ENCODE measurements around the gene FNBP1L. TPM values are rescaled to one million over a fixed set of nuclear protein-coding genes. Genes with fewer than 3 reads are reported as not detected.
"Not testable (repeated sequence)": the region's sequence is repeated elsewhere in the genome, so short reads cannot be mapped to it uniquely, and the experiment has no call there.

FNBP1L gene
- total and polyA plus RNA-seq, 12 donors = 10.7 to 41.4 (median 23.8) TPM

- H3K9me3 ChIP-seq = peaks cover 0 to 8% (median 0%) of the 10 kb centered on the region in 11 donors
- intact Hi-C loops (cut with DNase I) = no loop called here
Measured at GRCh38 chr1:93471284-93471683, 23.4 kb downstream of the FNBP1L start.

GRCh38 chr1:93471911-93472310 is 24.0 kb downstream of the FNBP1L start:
- Histone ChIP-seq H3K4me3 (no peak overlapping the region), H3K36me3 (no peaks in the 10 kb centered on the region), H3K9me3 (peaks cover 0 to 3% (median 0%) of the 10 kb centered on the region in 11 donors), H3K27ac (peak overlapping the region in 1 of 10 donors; percentile 21), H3K27me3 (no peaks in the 10 kb centered on the region), H3K4me1 (peaks cover 0 to 34% (median 21%) of the 10 kb centered on the region in 9 donors)
- intact Hi-C loops (cut with DNase I) = no loop called here
- ATAC-seq = peak in 3 of 8 donors; percentile 31 to 42 (median 42)
- TF ChIP-seq, protein P1, sequence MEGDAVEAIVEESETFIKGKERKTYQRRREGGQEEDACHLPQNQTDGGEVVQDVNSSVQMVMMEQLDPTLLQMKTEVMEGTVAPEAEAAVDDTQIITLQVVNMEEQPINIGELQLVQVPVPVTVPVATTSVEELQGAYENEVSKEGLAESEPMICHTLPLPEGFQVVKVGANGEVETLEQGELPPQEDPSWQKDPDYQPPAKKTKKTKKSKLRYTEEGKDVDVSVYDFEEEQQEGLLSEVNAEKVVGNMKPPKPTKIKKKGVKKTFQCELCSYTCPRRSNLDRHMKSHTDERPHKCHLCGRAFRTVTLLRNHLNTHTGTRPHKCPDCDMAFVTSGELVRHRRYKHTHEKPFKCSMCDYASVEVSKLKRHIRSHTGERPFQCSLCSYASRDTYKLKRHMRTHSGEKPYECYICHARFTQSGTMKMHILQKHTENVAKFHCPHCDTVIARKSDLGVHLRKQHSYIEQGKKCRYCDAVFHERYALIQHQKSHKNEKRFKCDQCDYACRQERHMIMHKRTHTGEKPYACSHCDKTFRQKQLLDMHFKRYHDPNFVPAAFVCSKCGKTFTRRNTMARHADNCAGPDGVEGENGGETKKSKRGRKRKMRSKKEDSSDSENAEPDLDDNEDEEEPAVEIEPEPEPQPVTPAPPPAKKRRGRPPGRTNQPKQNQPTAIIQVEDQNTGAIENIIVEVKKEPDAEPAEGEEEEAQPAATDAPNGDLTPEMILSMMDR (IDR thresholded peaks at IDR 0.05) = no peak
- DNase-seq = peak in 1 of 2 donors; percentile 8
- WGBS, 2 donors = 46 to 59% methylated on average over 1 of the region's 1 CpG

More at GRCh38 chr1:93471284-93471683, 23.4 kb downstream of the FNBP1L start:
- ATAC-seq = no peak
- peaks cover 0 to 34% (median 16%) of the 10 kb centered on the region in 9 donors for H3K4me1 ChIP-seq
- H3K36me3 ChIP-seq = no peaks in the 10 kb centered on the region
- no peak overlapping the region for H3K4me3 ChIP-seq
- peak overlapping the region in 2 of 10 donors; percentile 16 to 21 for H3K27ac ChIP-seq
- TF ChIP-seq, protein P1 (IDR thresholded peaks at IDR 0.05) = no peak
- no peak for DNase-seq
- no peaks in the 10 kb centered on the region for H3K27me3 ChIP-seq
- 88 to 92% methylated on average over 6 of the region's 6 CpGs for WGBS, 2 donors

DNA sequence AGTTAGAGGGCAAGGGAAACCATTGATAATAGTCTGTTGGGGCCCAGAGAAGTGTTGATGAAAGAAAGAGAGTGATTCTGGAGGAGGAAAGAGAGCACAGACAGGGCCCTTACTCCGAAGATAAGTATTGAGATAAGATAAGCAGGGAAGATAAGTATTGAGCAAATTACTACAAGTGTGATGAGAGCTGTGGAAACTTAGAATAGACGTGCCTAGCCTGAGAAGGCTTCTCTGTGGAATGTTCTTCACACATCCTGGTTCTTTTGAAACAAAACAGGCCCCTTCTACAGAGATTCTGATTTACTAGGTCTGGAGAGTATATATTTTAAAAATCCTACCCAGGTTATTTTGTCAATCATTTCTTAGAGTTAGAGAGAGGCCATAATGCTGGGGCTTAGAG is 26.4 kb downstream of the FNBP1L start:
- Histone ChIP-seq H3K36me3 (no peaks in the 10 kb centered on the region), H3K9me3 (peaks cover 0 to 13% (median 5%) of the 10 kb centered on the region in 11 donors), H3K27me3 (no peaks in the 10 kb centered on the region), H3K4me3 (no peak overlapping the region), H3K27ac (no peak overlapping the region), H3K4me1 (peaks cover 0 to 34% (median 24%) of the 10 kb centered on the region in 9 donors)
- DNase-seq (no peak), ATAC-seq (no peak)
- TF ChIP-seq, protein P1 (IDR thresholded peaks at IDR 0.05) = no peak
- 26 to 31% methylated on average over 2 of the region's 2 CpGs for WGBS, 2 donors
- intact Hi-C loops (cut with DNase I) = no loop called here

- Histone ChIP-seq H3K9me3 (peaks cover 0 to 22% (median 13%) of the 10 kb centered on the region in 11 donors), H3K4me3 (no peak overlapping the region), H3K27me3 (no peaks in the 10 kb centered on the region), H3K4me1 (peaks cover 0 to 33% (median 19%) of the 10 kb centered on the region in 9 donors), H3K36me3 (no peaks in the 10 kb centered on the region), H3K27ac (no peak overlapping the region)
- TF ChIP-seq, protein P1 (IDR thresholded peaks at IDR 0.05) = no peak
- intact Hi-C loops (cut with DNase I) = no loop called here
- WGBS, 2 donors = 90 to 91% methylated on average over 1 of the region's 1 CpG
- no peak for DNase-seq
- no peak for ATAC-seq
Measured at GRCh38 chr1:93475681-93476080, 27.8 kb downstream of the FNBP1L start.

- H3K36me3 ChIP-seq; H3K27ac ChIP-seq; H3K27me3 ChIP-seq; DNase-seq; ATAC-seq; H3K4me3 ChIP-seq; intact Hi-C loops (cut with DNase I): not testable (repeated sequence)
- WGBS, 2 donors = 95 to 96% methylated on average over 8 of the region's 8 CpGs
- Histone ChIP-seq H3K4me1 (peaks cover 0 to 19% (median 5%) of the 10 kb centered on the region in 9 donors), H3K9me3 (peaks cover 0 to 22% (median 13%) of the 10 kb centered on the region in 11 donors)
Measured at GRCh38 chr1:93479133-93479745, 31.3 kb downstream of the FNBP1L start.

DNA sequence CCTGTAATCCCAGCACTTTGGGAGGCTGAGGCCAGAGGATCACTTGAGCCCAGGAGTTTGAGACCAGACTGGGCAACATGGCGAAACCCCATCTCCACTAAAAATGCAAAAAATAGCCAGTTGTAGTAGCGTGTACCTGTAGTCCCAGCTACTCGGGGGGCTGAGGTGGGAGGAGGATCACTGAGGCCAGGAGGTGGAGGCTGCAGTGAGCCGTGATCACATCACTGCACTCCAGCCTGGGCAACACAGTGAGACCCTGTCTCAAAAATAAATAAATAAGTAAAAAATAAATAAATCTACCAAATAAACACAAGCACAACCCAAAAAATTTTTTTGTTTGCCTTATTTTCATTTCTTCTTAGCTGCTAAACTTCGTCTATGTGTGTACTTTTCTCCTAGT is 34.0 kb downstream of the FNBP1L start:
- DNase-seq; intact Hi-C loops (cut with DNase I); ATAC-seq; H3K27ac ChIP-seq; H3K4me3 ChIP-seq; H3K27me3 ChIP-seq; H3K36me3 ChIP-seq: not testable (repeated sequence)
- peaks cover 0 to 21% (median 0%) of the 10 kb centered on the region in 9 donors for H3K4me1 ChIP-seq
- peaks cover 0 to 22% (median 13%) of the 10 kb centered on the region in 11 donors for H3K9me3 ChIP-seq
- 98 to 100% methylated on average over 5 of the region's 5 CpGs for whole genome bisulfite sequencing, 2 donors
